Stimulated activated CD4-positive, alpha-beta T cell treated with anti-CD3 and anti-CD28 coated beads, Interleukin-2, amount 100 ng/mL, for 4 hours (primary cell): ENCODE results near the gene CDH4.
"Not testable (repeated sequence)": the region's sequence is repeated elsewhere in the genome, so short reads cannot be mapped to it uniquely, and the experiment has no call there.

ENCODE experiments used
- DNase-seq: peaks from one replicate; pipeline ENCODE4 v3.0.0-alpha.2; 2020; ENCODE audit warnings: low read depth

CDH4 gene

GRCh38 chr20:61847986-61848385 is 595.9 kb downstream of the CDH4 start:
- DNase-seq, result no peak

GRCh38 chr20:61848851-61849250 is 596.8 kb downstream of the CDH4 start:
- DNase-seq, result no peak

DNA sequence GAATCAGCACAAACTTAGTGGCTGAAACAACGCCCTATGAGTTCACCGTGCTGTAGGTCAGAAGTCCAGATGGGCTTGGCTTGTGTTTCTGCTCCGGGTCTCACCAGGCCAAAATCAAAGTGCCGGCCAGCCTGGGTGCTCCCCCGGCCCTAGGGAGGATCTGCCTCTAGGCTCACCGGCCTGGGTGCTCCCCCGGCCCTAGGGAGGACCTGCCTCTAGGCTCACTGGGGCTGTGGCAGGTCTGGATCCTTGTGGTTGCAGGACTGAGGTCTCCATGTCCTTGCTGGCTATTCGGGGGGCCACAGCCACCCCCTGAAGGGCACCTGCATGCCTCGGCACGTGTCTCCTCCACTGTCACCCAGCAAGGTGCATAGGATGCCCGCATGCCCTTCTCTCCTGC is 597.3 kb downstream of the CDH4 start:
- no peak for DNase-seq

DNA sequence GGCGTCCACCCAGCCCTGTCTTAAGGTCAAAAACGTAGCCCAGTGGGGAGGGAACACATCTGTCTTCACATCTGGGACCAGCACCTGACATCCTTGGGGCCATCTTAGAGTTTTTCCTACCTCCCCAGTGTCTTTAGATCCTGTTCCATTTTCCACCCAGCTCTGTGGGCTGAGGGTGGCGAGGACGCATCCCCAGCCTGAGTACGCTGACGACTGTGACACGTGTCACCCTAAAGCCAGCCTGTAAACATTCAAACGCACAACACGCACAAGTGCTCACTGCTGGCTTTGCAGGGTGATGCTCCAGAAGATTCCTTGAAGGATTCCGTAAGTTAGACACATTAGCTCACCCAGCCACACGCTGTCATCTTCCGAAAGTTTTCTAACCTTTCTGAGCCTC is 597.8 kb downstream of the CDH4 start:
- no peak for DNase-seq

- no peak for DNase-seq
Observed at GRCh38 chr20:61850457-61850856, 598.4 kb downstream of the CDH4 start.

GRCh38 chr20:61850926-61851900 is 599.2 kb downstream of the CDH4 start:
- no peak for DNase-seq

DNA sequence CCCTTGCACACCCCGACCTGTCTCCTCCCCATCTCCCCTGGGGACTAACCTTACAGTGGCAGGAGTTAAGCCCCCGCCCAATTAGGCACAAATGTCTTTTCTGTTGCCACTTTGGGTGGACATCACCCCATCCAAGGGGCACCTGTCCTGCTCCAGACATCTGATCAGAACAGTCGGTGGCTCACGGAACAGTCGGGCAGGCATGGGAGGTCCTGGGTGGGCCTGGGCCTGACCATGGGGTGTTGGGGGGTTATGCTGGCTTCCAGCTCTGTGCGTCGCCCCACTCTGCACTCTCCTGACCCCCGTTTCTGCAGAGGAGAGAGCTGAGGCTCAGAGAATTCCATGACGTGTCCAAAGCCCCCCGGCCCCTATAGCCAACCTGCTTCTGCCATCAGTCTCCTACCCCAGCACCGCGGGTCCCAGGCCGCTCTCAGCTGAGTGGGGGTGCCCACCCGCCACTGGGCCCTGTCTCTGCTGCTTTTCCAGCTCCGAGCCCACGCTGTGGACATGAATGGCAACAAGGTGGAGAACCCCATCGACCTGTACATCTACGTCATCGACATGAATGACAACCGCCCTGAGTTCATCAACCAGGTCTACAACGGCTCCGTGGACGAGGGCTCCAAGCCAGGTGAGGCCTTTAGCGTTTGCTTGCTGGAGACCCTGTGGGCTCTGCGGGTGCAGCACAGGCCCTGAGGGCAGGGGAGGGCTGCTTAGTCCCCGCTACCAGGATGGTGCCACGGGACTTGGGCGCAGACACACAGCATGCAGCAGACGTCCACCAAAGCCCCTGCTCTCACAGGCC is 600.4 kb downstream of the CDH4 start:
- DNase-seq, result no peak

- DNase-seq, result no peak
Observed at GRCh38 chr20:61853073-61854005, 601.3 kb downstream of the CDH4 start.

DNA sequence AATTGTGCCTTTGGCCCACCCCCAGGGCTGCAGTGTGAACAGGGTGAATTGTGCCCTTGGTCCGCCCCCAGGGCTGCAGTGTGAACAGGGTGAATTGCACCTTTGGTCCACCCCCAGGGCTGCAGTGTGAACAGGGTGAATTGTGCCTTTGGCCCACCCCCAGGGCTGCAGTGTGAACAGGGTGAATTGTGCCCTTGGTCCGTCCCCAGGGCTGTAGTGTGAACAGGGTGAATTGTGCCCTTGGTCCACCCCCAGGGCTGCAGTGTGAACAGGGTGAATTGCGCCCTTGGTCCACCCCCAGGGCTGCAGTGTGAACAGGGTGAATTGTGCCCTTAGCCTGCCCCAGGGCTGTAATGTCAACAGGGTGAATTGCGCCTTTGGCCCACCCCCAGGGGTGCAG is 602.5 kb downstream of the CDH4 start:
- not testable (repeated sequence) for DNase-seq

GRCh38 chr20:61855286-61855685 is 603.2 kb downstream of the CDH4 start:
- DNase-seq, result no peak

GRCh38 chr20:61856626-61857413 is 604.8 kb downstream of the CDH4 start:
- DNase-seq, result no peak

GRCh38 chr20:61857414-61857775 is 605.3 kb downstream of the CDH4 start:
- no peak for DNase-seq

DNA sequence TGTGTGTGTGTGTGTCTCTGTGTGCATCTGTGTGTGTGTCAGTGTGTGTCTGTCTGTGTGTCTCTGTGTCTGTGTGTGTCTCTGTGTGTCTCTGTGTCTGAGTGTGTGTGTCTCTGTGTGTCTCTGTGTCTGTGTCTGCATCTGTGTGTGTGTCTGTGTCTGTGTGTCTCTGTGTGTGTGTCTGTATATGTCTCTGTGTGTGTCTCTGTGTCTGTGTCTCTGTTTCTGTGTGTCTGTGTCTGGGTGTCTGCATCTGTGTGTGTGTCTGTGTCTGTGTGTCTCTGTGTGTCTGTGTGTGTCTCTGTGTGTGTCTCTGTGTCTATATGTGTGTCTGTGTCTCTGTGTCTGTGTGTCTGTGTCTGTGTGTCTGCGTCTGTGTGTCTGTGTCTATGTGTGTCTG is 605.8 kb downstream of the CDH4 start:
- DNase-seq, result no peak

DNA sequence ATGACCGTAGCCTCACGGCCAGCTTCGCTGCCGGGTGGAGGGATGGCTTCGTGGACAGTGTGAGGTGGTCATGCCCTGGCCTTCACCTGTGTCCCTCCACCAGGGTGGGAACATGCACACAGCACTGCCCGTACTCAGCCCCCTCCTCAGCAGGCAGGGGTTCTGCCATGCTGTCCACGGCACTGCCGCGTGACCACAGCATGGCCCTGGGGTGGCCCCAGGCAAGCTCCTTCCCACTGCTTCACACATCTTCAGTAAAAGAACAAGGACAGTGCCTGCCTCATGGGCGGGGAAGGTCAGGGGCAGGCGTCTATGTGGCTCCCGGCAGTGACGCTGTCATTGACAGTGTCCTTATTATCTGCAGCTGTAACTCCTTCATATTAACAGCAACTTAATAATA is 607.7 kb downstream of the CDH4 start:
- DNase-seq, result no peak

GRCh38 chr20:61860260-61860987 is 608.4 kb downstream of the CDH4 start:
- no peak for DNase-seq

DNA sequence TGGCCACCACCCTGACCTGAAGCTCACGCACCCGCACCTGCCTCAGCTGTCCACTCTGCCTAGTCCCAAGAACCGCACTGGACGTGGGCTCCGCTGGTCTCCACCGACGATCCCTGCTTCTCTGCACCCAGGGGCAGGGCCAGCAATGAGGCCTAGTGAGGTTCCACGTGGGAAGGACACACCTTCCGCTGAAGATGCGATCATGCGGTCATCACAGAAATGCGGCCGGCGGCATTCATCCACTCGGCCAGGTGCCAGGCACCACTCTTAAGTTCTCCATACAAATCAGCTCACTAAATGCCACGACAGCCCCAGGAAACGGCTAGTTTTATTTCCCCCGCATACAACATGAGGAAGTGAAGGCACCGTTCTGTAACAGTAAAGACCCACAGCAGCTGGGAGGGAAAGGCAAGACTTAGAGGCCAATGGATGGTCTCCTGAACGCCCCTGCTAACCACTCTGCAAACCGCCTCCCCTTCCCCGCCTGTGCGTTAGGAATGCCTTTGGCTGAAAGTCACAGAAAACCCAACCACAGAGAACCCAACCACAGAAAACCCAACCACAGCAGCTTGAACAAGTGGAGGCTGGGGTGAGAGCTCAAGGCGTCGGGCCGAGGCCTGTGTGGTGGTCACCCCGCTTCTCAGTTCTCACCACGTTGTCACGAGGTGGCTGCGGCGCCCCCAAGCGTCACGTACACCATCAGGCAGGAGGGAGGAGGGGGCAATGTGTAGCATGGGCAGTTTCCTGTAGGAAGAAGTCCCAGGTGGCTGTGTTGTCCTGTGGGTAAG is 609.2 kb downstream of the CDH4 start:
- DNase-seq, result no peak

GRCh38 chr20:61861858-61862257 is 609.8 kb downstream of the CDH4 start:
- no peak for DNase-seq

GRCh38 chr20:61862881-61863280 is 610.8 kb downstream of the CDH4 start:
- DNase-seq, result no peak

GRCh38 chr20:61864481-61864880 is 612.4 kb downstream of the CDH4 start:
- DNase-seq, result no peak

DNA sequence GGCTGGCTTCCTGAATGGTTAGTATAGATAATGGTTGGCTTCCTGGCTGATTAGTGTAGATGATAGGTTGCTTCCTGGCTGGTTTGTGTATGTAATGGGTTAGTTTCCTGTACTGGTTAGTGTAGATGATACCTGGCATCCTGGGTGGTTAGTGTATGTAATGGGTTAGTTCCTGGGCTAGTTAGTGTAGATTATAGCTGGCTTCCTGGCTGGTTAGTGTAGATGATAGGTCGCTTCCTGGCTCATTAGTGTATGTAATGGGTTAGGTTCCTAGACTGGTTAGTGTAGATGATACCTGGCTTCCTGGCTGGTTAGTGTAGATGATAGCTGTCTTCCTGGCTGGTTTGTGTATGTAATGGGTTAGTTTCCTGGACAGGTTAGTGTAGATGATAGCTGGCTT is 613.3 kb downstream of the CDH4 start:
- no peak for DNase-seq
